ENCODE results near the gene TOP2B.

Gene TOP2B

GRCh38 chr3:25563601-25564000 lies 101.1 kb downstream of the TOP2B start:
- no peak for DNase-seq (ENCODE audit: low read depth, low spot score)

GRCh38 chr3:25558796-25559195 lies 105.9 kb downstream of the TOP2B start:
- DNase-seq (ENCODE audit: low read depth, low spot score) = no peak

- no peak for DNase-seq (ENCODE audit: low read depth, low spot score)
Observed at GRCh38 chr3:25558121-25558520, 106.6 kb downstream of the TOP2B start.

GRCh38 chr3:25557694-25558093 lies 107.0 kb downstream of the TOP2B start:
- no peak for DNase-seq (ENCODE audit: low read depth, low spot score)

GRCh38 chr3:25556447-25556846 lies 108.3 kb downstream of the TOP2B start:
- DNase-seq (ENCODE audit: low read depth, low spot score) = no peak

- no peak for DNase-seq (ENCODE audit: low read depth, low spot score)
Observed at GRCh38 chr3:25555695-25556437, 108.8 kb downstream of the TOP2B start.

- DNase-seq (ENCODE audit: low read depth, low spot score) = no peak
Observed at GRCh38 chr3:25554376-25554775, 110.3 kb downstream of the TOP2B start.

- DNase-seq (ENCODE audit: low read depth, low spot score) = no peak
Observed at GRCh38 chr3:25552251-25552650, 112.5 kb downstream of the TOP2B start.

GRCh38 chr3:25548836-25549235 lies 115.9 kb downstream of the TOP2B start:
- DNase-seq (ENCODE audit: low read depth, low spot score) = no peak

GRCh38 chr3:25547943-25548674 lies 116.6 kb downstream of the TOP2B start:
- DNase-seq (ENCODE audit: low read depth, low spot score) = no peak
